ENCODE measurements around the gene VWA1. TPM values are rescaled to one million over a fixed set of nuclear protein-coding genes. Genes with fewer than 3 reads are reported as not detected.

VWA1 gene, protein sequence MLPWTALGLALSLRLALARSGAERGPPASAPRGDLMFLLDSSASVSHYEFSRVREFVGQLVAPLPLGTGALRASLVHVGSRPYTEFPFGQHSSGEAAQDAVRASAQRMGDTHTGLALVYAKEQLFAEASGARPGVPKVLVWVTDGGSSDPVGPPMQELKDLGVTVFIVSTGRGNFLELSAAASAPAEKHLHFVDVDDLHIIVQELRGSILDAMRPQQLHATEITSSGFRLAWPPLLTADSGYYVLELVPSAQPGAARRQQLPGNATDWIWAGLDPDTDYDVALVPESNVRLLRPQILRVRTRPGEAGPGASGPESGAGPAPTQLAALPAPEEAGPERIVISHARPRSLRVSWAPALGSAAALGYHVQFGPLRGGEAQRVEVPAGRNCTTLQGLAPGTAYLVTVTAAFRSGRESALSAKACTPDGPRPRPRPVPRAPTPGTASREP
- total RNA-seq = 10 to 100 TPM; 22.8 to 41.6 TPM
- 10 to 100 TPM; 18.3 to 81.3 TPM for polyA plus RNA-seq

DNA sequence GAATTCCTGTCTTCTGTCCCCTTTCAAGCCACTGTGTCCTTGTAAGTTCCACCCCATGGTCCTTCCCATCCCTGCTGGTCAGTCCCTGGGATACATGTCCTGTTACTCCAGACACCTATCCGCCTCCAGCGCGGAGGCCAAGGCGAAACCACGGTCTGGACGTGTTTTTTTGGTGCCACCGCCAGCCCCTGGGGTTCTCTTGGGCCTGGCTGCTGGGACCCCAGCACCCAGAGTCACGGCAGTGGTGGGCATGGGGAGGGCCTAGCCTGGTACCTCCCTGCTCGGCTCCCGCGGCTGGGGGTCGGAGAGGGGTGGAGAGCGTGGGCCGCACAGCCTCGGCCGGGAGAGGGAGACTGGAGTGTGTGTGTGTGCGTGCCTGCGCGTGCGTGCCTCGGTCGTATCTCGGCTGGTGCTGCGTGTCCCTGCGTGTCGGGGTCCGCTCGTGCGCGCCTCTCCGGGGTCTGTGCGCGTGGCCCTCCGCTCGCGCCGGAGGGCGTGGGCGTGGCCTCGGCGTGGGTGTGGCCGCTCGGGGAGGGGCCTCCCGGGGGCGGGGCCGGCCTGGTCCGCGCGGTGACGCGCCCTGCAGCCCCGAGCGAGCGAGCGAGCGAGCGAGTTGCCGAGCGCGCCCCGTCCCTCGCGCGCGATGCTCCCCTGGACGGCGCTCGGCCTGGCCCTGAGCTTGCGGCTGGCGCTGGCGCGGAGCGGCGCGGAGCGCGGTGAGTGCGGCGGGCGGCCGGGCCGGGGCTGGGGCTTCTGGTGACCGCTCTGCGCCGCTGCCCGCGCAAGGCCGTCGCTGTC is at the start of gene VWA1:
Gene VWA1 (plus strand): TSS at position 585 of the 798 bp plus-strand sequence. CDS start 59 bp downstream, at position 644.
- no peak for TF ChIP-seq GABPA (IDR thresholded peaks at IDR 0.05 in 1 of 2, conservative IDR thresholded peaks at IDR 0.05 in 1 of 2)
- no peak for TF ChIP-seq TAF1 (conservative IDR thresholded peaks at IDR 0.05)
- H3K9me3 ChIP-seq (ENCODE audit: control insufficient read depth in 4 of 4, low read length in 3 of 4) = no peaks in the 10 kb centered on the region
- whole genome bisulfite sequencing = 14% methylated on average over 89 of the region's 89 CpGs
- peak within 1 kb of the TSS; percentile 86 to 87 for H3K27ac ChIP-seq (ENCODE audit: low read depth in 1 of 2, low read length in 2 of 2)
- H3K9ac ChIP-seq (ENCODE audit: low read depth in 1 of 2, low read length in 2 of 2) = peak within 1 kb of the TSS; percentile 5 to 28
- H3K4me1 ChIP-seq (ENCODE audit: control insufficient read depth in 4 of 4, insufficient read depth in 4 of 4, low read length in 3 of 4) = peaks cover 40 to 88% (median 68%) of the 10 kb centered on the region in 4 donors
- H3K4me3 ChIP-seq (ENCODE audit: low read depth in 1 of 3, low read length in 3 of 3) = peak within 1 kb of the TSS; percentile 74 to 82 (median 75)
- DNase-seq (ENCODE audit: low spot score) = peak; percentile 78
- no peaks in the 10 kb centered on the region for H3K27me3 ChIP-seq (ENCODE audit: control insufficient read depth in 4 of 4, insufficient read depth in 4 of 4, low read length in 3 of 4)
- H3K36me3 ChIP-seq (ENCODE audit: control insufficient read depth in 4 of 4, insufficient read depth in 3 of 4, low read depth in 1 of 4, low read length in 3 of 4) = peaks cover 0 to 3% (median 0%) of the 10 kb centered on the region in 4 donors

DNA sequence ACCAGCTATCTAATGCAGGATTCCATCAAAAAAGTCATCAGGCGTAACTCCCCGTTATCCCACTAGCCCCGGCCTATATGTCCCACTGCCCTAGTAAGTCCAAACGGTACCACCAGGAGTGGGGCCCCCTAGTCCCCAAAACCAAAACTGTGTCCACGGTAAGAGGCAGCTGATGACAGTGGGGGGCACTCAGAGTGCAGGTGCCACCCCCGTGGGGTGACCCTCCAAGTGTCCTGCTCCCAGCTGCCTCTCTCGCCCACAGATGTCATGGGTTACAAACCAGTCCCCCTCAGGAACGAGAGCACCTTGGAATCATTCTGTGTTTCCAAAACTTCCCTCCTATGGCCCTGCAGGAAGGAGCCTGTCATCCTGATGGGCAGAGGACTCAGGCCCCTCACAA is 49.6 kb upstream of the VWA1 start:
- Histone ChIP-seq H3K4me1 (ENCODE audit: control insufficient read depth in 4 of 4, insufficient read depth in 4 of 4, low read length in 3 of 4) (peaks cover 0 to 15% (median 8%) of the 10 kb centered on the region in 4 donors), H3K9ac (ENCODE audit: low read depth in 1 of 2, low read length in 2 of 2) (no peak overlapping the region), H3K9me3 (ENCODE audit: control insufficient read depth in 4 of 4, low read length in 3 of 4) (no peaks in the 10 kb centered on the region), H3K36me3 (ENCODE audit: control insufficient read depth in 4 of 4, insufficient read depth in 3 of 4, low read depth in 1 of 4, low read length in 3 of 4) (peaks cover 30 to 53% (median 40%) of the 10 kb centered on the region in 4 donors), H3K27ac (ENCODE audit: low read depth in 1 of 2, low read length in 2 of 2) (no peak overlapping the region), H3K4me3 (ENCODE audit: low read depth in 1 of 3, low read length in 3 of 3) (no peak overlapping the region), H3K27me3 (ENCODE audit: control insufficient read depth in 4 of 4, insufficient read depth in 4 of 4, low read length in 3 of 4) (no peaks in the 10 kb centered on the region)
- 95% methylated on average over 8 of the region's 8 CpGs for WGBS
- no peak for TF ChIP-seq RAD21 (IDR thresholded peaks at IDR 0.05)
- TF ChIP-seq, protein P1, sequence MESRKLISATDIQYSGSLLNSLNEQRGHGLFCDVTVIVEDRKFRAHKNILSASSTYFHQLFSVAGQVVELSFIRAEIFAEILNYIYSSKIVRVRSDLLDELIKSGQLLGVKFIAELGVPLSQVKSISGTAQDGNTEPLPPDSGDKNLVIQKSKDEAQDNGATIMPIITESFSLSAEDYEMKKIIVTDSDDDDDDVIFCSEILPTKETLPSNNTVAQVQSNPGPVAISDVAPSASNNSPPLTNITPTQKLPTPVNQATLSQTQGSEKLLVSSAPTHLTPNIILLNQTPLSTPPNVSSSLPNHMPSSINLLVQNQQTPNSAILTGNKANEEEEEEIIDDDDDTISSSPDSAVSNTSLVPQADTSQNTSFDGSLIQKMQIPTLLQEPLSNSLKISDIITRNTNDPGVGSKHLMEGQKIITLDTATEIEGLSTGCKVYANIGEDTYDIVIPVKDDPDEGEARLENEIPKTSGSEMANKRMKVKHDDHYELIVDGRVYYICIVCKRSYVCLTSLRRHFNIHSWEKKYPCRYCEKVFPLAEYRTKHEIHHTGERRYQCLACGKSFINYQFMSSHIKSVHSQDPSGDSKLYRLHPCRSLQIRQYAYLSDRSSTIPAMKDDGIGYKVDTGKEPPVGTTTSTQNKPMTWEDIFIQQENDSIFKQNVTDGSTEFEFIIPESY (IDR thresholded peaks at IDR 0.05) = no peak
- DNase-seq (ENCODE audit: low spot score) = no peak

DNA sequence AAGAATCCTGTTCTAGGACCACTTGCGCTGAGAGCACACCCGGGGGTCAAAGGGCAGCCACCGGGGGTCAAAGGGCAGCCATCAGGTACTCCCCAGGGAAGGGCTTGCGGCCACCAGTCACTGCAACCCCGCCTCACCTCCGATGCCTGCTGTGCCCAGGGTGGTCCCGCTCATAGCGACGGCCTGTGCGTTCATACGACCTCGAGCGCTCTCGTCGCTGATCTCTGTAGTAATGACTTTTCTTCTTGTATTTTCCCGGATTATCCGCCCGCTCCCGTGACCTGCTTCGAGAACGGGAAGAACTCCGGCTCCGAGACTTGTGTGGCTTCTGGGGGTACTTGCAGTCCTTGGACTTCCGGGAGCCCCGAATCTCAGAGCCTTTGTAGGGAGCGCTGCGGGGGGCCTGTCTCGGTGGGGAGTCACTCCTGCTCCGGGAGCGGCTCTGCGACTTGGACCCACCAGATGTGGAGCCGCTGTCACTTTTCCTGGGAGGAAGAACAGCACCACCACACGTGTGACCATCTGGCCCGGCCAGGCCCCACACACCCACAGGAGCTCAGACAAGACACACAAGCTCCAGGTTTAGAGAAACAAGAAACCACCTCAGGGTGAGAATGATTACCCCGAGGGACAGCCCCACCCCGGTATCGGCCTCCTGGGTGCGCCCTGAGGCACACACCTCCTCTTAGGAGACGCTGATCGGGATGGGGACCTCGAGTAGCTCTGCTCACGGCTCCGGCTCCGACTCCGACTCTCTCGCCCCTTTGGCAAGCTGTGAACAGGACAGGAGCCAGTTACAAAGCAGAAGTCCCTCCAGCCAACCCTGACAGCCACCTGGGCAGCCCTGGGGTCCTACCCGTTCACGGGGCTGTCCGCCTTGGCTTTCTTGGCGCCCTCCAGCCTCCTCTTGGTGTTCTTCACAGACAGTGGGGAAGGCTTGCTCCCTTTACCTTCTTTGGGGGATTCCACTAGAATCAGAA is 48.1 kb upstream of the VWA1 start:
- 97% methylated on average over 50 of the region's 50 CpGs for WGBS
- DNase-seq (ENCODE audit: low spot score) = no peak
- Histone ChIP-seq H3K36me3 (ENCODE audit: control insufficient read depth in 4 of 4, insufficient read depth in 3 of 4, low read depth in 1 of 4, low read length in 3 of 4) (peaks cover 33 to 66% (median 50%) of the 10 kb centered on the region in 4 donors), H3K9me3 (ENCODE audit: control insufficient read depth in 4 of 4, low read length in 3 of 4) (no peaks in the 10 kb centered on the region), H3K27me3 (ENCODE audit: control insufficient read depth in 4 of 4, insufficient read depth in 4 of 4, low read length in 3 of 4) (no peaks in the 10 kb centered on the region), H3K4me3 (ENCODE audit: low read depth in 1 of 3, low read length in 3 of 3) (no peak overlapping the region), H3K27ac (ENCODE audit: low read depth in 1 of 2, low read length in 2 of 2) (no peak overlapping the region), H3K4me1 (ENCODE audit: control insufficient read depth in 4 of 4, insufficient read depth in 4 of 4, low read length in 3 of 4) (peaks cover 0 to 15% (median 8%) of the 10 kb centered on the region in 4 donors), H3K9ac (ENCODE audit: low read depth in 1 of 2, low read length in 2 of 2) (no peak overlapping the region)
- TF ChIP-seq RAD21 (IDR thresholded peaks at IDR 0.05) (no peak), FOXA2 (IDR thresholded peaks at IDR 0.05) (no peak), HNF4G (IDR thresholded peaks at IDR 0.05) (no peak), FOXA1 (IDR thresholded peaks at IDR 0.05) (no peak)
- TF ChIP-seq, protein P2, sequence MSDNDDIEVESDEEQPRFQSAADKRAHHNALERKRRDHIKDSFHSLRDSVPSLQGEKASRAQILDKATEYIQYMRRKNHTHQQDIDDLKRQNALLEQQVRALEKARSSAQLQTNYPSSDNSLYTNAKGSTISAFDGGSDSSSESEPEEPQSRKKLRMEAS (IDR thresholded peaks at IDR 0.05) = no peak
- TF ChIP-seq, protein P3, sequence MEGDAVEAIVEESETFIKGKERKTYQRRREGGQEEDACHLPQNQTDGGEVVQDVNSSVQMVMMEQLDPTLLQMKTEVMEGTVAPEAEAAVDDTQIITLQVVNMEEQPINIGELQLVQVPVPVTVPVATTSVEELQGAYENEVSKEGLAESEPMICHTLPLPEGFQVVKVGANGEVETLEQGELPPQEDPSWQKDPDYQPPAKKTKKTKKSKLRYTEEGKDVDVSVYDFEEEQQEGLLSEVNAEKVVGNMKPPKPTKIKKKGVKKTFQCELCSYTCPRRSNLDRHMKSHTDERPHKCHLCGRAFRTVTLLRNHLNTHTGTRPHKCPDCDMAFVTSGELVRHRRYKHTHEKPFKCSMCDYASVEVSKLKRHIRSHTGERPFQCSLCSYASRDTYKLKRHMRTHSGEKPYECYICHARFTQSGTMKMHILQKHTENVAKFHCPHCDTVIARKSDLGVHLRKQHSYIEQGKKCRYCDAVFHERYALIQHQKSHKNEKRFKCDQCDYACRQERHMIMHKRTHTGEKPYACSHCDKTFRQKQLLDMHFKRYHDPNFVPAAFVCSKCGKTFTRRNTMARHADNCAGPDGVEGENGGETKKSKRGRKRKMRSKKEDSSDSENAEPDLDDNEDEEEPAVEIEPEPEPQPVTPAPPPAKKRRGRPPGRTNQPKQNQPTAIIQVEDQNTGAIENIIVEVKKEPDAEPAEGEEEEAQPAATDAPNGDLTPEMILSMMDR (IDR thresholded peaks at IDR 0.05; ENCODE audit: low read depth, low read length, missing input control) = no peak

All from liver (tissue), 9 donors.